B cell (primary cell): ENCODE data around the gene FAM131B.

Source experiments
- EZH2 ChIP-seq: IDR thresholded peaks from 2 replicates; pipeline ENCODE4 v1.6.1; 2012; ENCODE audit warnings: borderline replicate concordance, low read depth, mild to moderate bottlenecking, moderate library complexity, low read length; ENCODE audit not compliant: insufficient read depth, poor library complexity, severe bottlenecking
- TF ChIP-seq, protein P1 (sequence below): fragments of 200-600 bp; IDR thresholded peaks from one replicate; pipeline ENCODE4 v1.8.0; 2022; ENCODE audit warnings: antibody characterized with exemption, mild to moderate bottlenecking

DNA sequence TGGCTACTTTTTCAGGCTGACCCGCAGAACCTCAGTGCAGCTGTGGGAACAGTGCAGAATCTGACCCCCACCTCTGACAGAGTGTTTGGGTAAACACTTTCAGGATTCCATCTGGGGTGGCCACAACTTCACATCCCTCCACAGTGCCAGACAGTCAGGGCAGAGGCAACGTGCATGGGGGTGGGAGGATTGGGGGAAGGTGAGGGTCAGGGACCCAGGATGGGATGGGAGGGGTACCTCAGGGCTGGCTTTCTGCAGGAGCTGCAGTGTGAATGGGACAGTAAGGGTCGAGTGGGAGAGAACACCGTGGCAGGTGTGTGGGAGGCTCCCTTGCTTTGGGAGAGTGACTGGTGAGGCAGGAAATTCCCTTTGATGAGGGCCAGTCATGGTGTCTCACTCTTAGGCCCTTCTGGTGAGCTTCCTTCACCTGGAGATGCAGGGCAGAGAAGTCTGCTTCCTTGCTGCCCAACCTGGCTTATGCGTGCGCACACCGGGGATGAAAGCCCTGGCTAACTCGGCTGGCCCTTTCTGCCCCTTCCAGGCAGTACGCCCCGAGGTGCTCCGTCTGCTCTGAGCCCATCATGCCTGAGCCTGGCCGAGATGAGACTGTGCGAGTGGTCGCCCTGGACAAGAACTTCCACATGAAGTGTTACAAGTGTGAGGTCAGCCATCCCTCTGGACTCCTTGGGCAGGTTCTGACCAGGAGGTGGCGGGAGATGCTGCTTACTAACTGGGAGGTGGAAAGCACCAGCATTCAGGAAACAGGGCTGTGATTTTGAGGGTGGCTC lies 27.0 kb upstream of the FAM131B start:
- TF ChIP-seq, protein P1, sequence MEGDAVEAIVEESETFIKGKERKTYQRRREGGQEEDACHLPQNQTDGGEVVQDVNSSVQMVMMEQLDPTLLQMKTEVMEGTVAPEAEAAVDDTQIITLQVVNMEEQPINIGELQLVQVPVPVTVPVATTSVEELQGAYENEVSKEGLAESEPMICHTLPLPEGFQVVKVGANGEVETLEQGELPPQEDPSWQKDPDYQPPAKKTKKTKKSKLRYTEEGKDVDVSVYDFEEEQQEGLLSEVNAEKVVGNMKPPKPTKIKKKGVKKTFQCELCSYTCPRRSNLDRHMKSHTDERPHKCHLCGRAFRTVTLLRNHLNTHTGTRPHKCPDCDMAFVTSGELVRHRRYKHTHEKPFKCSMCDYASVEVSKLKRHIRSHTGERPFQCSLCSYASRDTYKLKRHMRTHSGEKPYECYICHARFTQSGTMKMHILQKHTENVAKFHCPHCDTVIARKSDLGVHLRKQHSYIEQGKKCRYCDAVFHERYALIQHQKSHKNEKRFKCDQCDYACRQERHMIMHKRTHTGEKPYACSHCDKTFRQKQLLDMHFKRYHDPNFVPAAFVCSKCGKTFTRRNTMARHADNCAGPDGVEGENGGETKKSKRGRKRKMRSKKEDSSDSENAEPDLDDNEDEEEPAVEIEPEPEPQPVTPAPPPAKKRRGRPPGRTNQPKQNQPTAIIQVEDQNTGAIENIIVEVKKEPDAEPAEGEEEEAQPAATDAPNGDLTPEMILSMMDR: no peak
- no peak for TF ChIP-seq EZH2
